Measurements from ENCODE around the gene JARID2. TPM values are rescaled to one million over a fixed set of nuclear protein-coding genes. Genes with fewer than 3 reads are reported as not detected.

The JARID2 gene
- total and polyA plus RNA-seq, 2 of the 4 experiments (the other 2 are of a cell fraction), result 9.6 to 12.9 TPM

GRCh38 chr6:15272562-15272961 lies 26.7 kb downstream of the JARID2 start:
- peaks cover 19 to 85% of the 10 kb centered on the region in 2 experiments for H3K79me1 ChIP-seq (ENCODE audit: low read depth in 1 of 2, low read length in 2 of 2)
- H2BK20ac ChIP-seq (ENCODE audit: low read depth, low read length), result no peak overlapping the region
- BruUV-seq (replicated peaks), result no TSS peak

More at GRCh38 chr6:15272562-15272961, 26.7 kb downstream of the JARID2 start:
- Histone ChIP-seq H3K27ac (ENCODE audit: insufficient read depth, low read length) (no peak overlapping the region), H3K4me2 (ENCODE audit: low read depth, low read length) (no peak overlapping the region), H3K4me1 (ENCODE audit: control insufficient read depth, insufficient read depth, low read length) (peaks cover 15% of the 10 kb centered on the region), H3K27me3 (ENCODE audit: control insufficient read depth, insufficient read depth, low read length) (no peaks in the 10 kb centered on the region), H3K14ac (replicated peaks; ENCODE audit: low read depth, low read length) (no peak overlapping the region), H3K23ac (ENCODE audit: low read depth, low read length) (no peak overlapping the region), H3K56ac (ENCODE audit: extremely low read depth, insufficient read depth, low read length) (no peak overlapping the region), H2BK120ac (ENCODE audit: low read depth, low read length) (no peak overlapping the region), H2BK15ac (ENCODE audit: low read depth, low read length) (no peak overlapping the region), H4K91ac (ENCODE audit: insufficient read depth, low read depth, low read length) (no peak overlapping the region), H3K9me3 (ENCODE audit: control insufficient read depth, insufficient read depth, low read length) (no peaks in the 10 kb centered on the region), H2AK9ac (replicated peaks; ENCODE audit: low read depth, low read length, poor library complexity) (no peak overlapping the region), H2AFZ (replicated peaks; ENCODE audit: low read length, poor library complexity) (no peak overlapping the region), H2BK5ac (ENCODE audit: low read depth, low read length, poor library complexity, severe bottlenecking) (no peak overlapping the region), H3K36me3 (ENCODE audit: control insufficient read depth, insufficient read depth, low read length) (no peaks in the 10 kb centered on the region; the same call in 1 of the 2 replicates), H3K9me1 (ENCODE audit: insufficient read depth, low read length) (no peaks in the 10 kb centered on the region), H4K8ac (ENCODE audit: low read depth in 2 of 2, low read length in 2 of 2) (no peak overlapping the region), H3K4ac (ENCODE audit: low read depth, low read length) (no peak overlapping the region), H2AK5ac (ENCODE audit: low read depth, low read length) (no peak overlapping the region), H4K20me1 (ENCODE audit: insufficient read depth, low read length) (peaks cover 87% of the 10 kb centered on the region), H3K9ac (ENCODE audit: low read depth, low read length) (no peak overlapping the region), H3K18ac (ENCODE audit: low read depth, low read length) (no peak overlapping the region), H3K4me3 (ENCODE audit: insufficient read depth, low read depth, low read length) (no peak overlapping the region), H4K5ac (ENCODE audit: low read depth, low read length) (no peak overlapping the region)
- POLR2A ChIA-PET (ENCODE audit: unreplicated experiment), result no interaction called here
- CTCF ChIA-PET, result no interaction called here
- dilution Hi-C loops (cut with HindIII; ENCODE audit: low sequenced_read_pairs, unreplicated experiment) (no loop called here), intact Hi-C loops (cut with micrococcal nuclease) (no loop called here), in situ Hi-C loops (cut with MboI; ENCODE audit: low sequenced_read_pairs) (loop anchor here (25.0 kb wide), 1 partner anchor 340 kb away; no protein-coding TSS in a partner anchor)
- no peak for DNase-seq
- no peak for ATAC-seq (ENCODE audit: low read depth)
- WGBS, 2 experiments (ENCODE audit: extremely low coverage in 2 of 2, insufficient read length in 1 of 2), result no CpG with 5 or more reads among the region's 1 CpG
- TF ChIP-seq RCOR1 (IDR thresholded peaks at IDR 0.05; ENCODE audit: insufficient replicate concordance, low read length) (no peak), MAFK (IDR thresholded peaks at IDR 0.05; ENCODE audit: low read depth, low read length) (no peak), FOS (IDR thresholded peaks at IDR 0.05; ENCODE audit: low read depth, low read length) (no peak), ELK1 (IDR thresholded peaks at IDR 0.05; ENCODE audit: borderline replicate concordance, low read depth, low read length) (no peak), CHD1 (IDR thresholded peaks at IDR 0.05; ENCODE audit: low read depth, low read length) (no peak)
